GM06990 (cell line): ENCODE data around the gene NSUN5.
"Not testable (repeated sequence)": the region's sequence is repeated elsewhere in the genome, so short reads cannot be mapped to it uniquely, and the experiment has no call there.

ENCODE experiments used
- DNase-seq: peaks from one replicate; pipeline ENCODE4 v3.0.0-alpha.2; 2011; ENCODE audit not compliant: insufficient read length; ENCODE audit errors: extremely low read depth
- H3K27me3 ChIP-seq: replicated peaks from 2 replicates; pipeline ENCODE4 v1.6.0; 2011; ENCODE audit warnings: low read length; ENCODE audit not compliant: control insufficient read depth, insufficient read depth
- H3K36me3 ChIP-seq: 2 replicates; pipeline ENCODE4 v1.5.1; 2011; ENCODE audit warnings: low read length; ENCODE audit not compliant: control insufficient read depth, insufficient read depth
- H3K4me3 ChIP-seq: replicated peaks from 2 replicates; pipeline ENCODE4 v1.5.1; 2011; ENCODE audit warnings: low read depth, mild to moderate bottlenecking, control low read depth, low read length
- CTCF ChIP-seq: IDR thresholded peaks from 2 replicates; pipeline ENCODE4 v1.5.1; 2011; ENCODE audit warnings: low read length, control low read depth, mild to moderate bottlenecking, inconsistent platforms; ENCODE audit not compliant: insufficient read depth, poor library complexity, severe bottlenecking

NSUN5 gene

GRCh38 chr7:73330772-73331171 is 22.1 kb upstream of the NSUN5 start:
- Histone ChIP-seq H3K27me3 (no peaks in the 10 kb centered on the region), H3K4me3 (no peak overlapping the region), H3K36me3 (no peaks in the 10 kb centered on the region)
- DNase-seq = no peak
- no peak for TF ChIP-seq CTCF

- TF ChIP-seq CTCF = no peak
- no peak overlapping the region for H3K4me3 ChIP-seq
Observed at GRCh38 chr7:73329861-73330581, 21.4 kb upstream of the NSUN5 start.

GRCh38 chr7:73328696-73329095 is 20.1 kb upstream of the NSUN5 start:
- no peaks in the 10 kb centered on the region for H3K27me3 ChIP-seq
- DNase-seq = no peak

More at GRCh38 chr7:73329861-73330581, 21.4 kb upstream of the NSUN5 start:
- Histone ChIP-seq H3K27me3 (no peaks in the 10 kb centered on the region), H3K36me3 (no peaks in the 10 kb centered on the region)
- no peak for DNase-seq

GRCh38 chr7:73327922-73328321 is 19.3 kb upstream of the NSUN5 start, which contains the start of the genes FKBP6 and TRIM50:
Gene FKBP6 (plus strand): TSS chr7:73328161. CDS start chr7:73328429, 268 bp downstream.
Gene TRIM50 (minus strand): TSS chr7:73328082. CDS start chr7:73324787, 3,295 bp downstream.
- H3K36me3 ChIP-seq = not testable (repeated sequence)

More at GRCh38 chr7:73328696-73329095, 20.1 kb upstream of the NSUN5 start:
- Histone ChIP-seq H3K4me3 (no peak overlapping the region), H3K36me3 (no peaks in the 10 kb centered on the region)
- no peak for TF ChIP-seq CTCF

GRCh38 chr7:73327449-73327848 is 18.8 kb upstream of the NSUN5 start:
- not testable (repeated sequence) for H3K36me3 ChIP-seq, H3K27me3 ChIP-seq, H3K4me3 ChIP-seq, DNase-seq

More at GRCh38 chr7:73327922-73328321, 19.3 kb upstream of the NSUN5 start, which contains the start of the genes FKBP6 and TRIM50:
- not testable (repeated sequence) for DNase-seq, H3K27me3 ChIP-seq, H3K4me3 ChIP-seq

GRCh38 chr7:73325424-73325823 is 16.8 kb upstream of the NSUN5 start:
- not testable (repeated sequence) for DNase-seq, H3K4me3 ChIP-seq, H3K36me3 ChIP-seq, H3K27me3 ChIP-seq

- H3K4me3 ChIP-seq, H3K36me3 ChIP-seq, DNase-seq, H3K27me3 ChIP-seq: not testable (repeated sequence)
- TF ChIP-seq CTCF = peak; percentile 64
Observed at GRCh38 chr7:73324081-73324845, 15.6 kb upstream of the NSUN5 start.

GRCh38 chr7:73323434-73324080 is 14.9 kb upstream of the NSUN5 start:
- not testable (repeated sequence) for H3K27me3 ChIP-seq, H3K36me3 ChIP-seq, H3K4me3 ChIP-seq, DNase-seq

GRCh38 chr7:73320009-73320408 is 11.4 kb upstream of the NSUN5 start:
- H3K36me3 ChIP-seq, H3K27me3 ChIP-seq, DNase-seq, H3K4me3 ChIP-seq: not testable (repeated sequence)
